ENCODE data around the gene KMT2C. TPM values are rescaled to one million over a fixed set of nuclear protein-coding genes. Genes with fewer than 3 reads are reported as not detected.

The KMT2C gene
- total RNA-seq, 2 experiments from 2014 or later: 47.5 to 105 TPM

DNA sequence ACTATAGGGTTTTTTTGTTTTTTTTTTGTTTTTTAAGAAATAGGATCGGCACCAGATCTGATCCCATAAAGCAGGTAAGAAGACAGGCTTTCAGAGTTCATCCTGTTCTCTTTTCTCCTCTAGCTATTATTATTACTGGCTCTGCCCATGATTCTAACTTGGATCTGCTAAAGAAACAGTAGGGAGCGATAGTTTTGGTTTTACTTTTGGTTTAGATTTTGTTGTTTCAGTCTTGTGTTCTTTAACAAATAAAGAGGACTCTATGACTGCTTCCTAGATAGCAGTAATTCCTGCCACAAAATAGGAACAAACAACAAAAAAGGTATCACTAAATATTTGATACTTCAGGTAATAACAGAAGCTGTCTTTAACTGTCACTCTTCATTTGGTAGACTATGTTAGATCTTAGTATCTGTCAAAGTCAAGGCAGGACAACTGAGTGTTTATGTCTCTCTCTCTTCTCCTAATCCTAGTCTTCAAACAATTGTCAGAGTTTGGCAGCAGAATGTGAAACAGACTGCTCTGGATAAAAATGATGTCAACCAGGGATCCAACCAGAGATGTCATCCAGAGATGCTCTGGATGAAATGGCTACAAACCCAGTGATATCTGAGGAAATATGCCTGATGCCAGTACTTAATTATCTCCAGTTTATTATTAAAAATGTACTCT lies 99.8 kb downstream of the KMT2C start:
- no TSS peak for BruUV-seq (replicated peaks)
- Histone ChIP-seq H2AFZ (ENCODE audit: low read length) (no peak overlapping the region), H4K20me1 (ENCODE audit: insufficient read depth, low read length) (peaks cover 20% of the 10 kb centered on the region), H3K9me3 (ENCODE audit: low read length) (no peaks in the 10 kb centered on the region), H3K4me3 (ENCODE audit: low read depth, low read length, poor library complexity, severe bottlenecking) (peak overlapping the region; percentile 41), H3K4me2 (ENCODE audit: low read length) (peak overlapping the region; percentile 66), H3K27ac (ENCODE audit: low read depth, low read length, poor library complexity, severe bottlenecking) (no peak overlapping the region), H3K4me1 (ENCODE audit: insufficient read depth, low read length, poor library complexity, severe bottlenecking) (peaks cover 72% of the 10 kb centered on the region), H3K9me2 (ENCODE audit: insufficient read depth, low read length) (no peaks in the 10 kb centered on the region), H3K79me2 (ENCODE audit: insufficient read depth, low read depth, low read length) (peaks cover 95% of the 10 kb centered on the region), H3K36me3 (ENCODE audit: insufficient read depth, low read length) (peaks cover 7% of the 10 kb centered on the region)
- intact Hi-C loops (cut with micrococcal nuclease; ENCODE audit: unreplicated experiment): loop anchor here (1.0 to 10.0 kb wide), 3 partner anchors 129 to 371 kb away; partner anchors contain the start of gene XRCC2
- no peak for TF ChIP-seq CTCF (conservative IDR thresholded peaks at IDR 0.05; ENCODE audit: low read length)
- no peak for TF ChIP-seq EZH2phosphoT487 (IDR thresholded peaks at IDR 0.05; ENCODE audit: borderline replicate concordance, low read depth, low read length)
- no peak for DNase-seq (ENCODE audit: low spot score)
- POLR2A ChIA-PET: interaction anchor here (1.3 to 1.5 kb wide), 2 partner anchors 22 to 97 kb away, joined by 4 to 6 read pairs; no protein-coding TSS in a partner anchor
- CTCF ChIA-PET (ENCODE audit: unreplicated experiment): no interaction called here

DNA sequence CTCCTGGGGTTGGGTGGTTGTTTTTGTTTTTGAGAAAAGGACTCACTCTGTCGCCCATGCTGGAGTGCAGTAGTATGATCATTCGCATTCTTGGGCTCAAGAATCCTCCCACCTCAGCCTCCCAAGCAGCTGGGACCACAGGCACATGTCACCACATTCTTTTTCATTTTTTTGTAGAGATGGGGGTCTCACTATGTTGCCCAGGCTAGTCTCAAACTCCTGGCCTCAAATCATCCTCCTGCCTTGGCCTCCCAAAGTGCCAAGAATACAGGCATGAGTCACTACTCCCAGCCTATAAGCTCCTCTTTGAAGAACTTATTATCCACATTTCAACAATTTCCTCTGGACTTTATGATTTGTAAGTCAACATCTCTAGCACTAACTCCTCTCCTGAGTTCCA lies 102.7 kb downstream of the KMT2C start:
- no peak overlapping the region for H3K27ac ChIP-seq (ENCODE audit: low read depth, low read length, poor library complexity, severe bottlenecking)
- CTCF ChIA-PET (ENCODE audit: unreplicated experiment): no interaction called here
- no peak overlapping the region for H3K4me2 ChIP-seq (ENCODE audit: low read length)
- no peaks in the 10 kb centered on the region for H3K9me2 ChIP-seq (ENCODE audit: insufficient read depth, low read length)
- no peaks in the 10 kb centered on the region for H3K9me3 ChIP-seq (ENCODE audit: low read length)
- no TSS peak for BruUV-seq (replicated peaks)
- H3K79me2 ChIP-seq (ENCODE audit: insufficient read depth, low read depth, low read length): peaks cover 71% of the 10 kb centered on the region
- no peak for DNase-seq (ENCODE audit: low spot score)
- no peak overlapping the region for H3K4me3 ChIP-seq (ENCODE audit: low read depth, low read length, poor library complexity, severe bottlenecking)
- POLR2A ChIA-PET: interaction anchor here (0.6 to 1.9 kb wide), 3 partner anchors 8 to 96 kb away, joined by 3 to 5 read pairs (median 4); no protein-coding TSS in a partner anchor
- no peak for TF ChIP-seq EZH2phosphoT487 (IDR thresholded peaks at IDR 0.05; ENCODE audit: borderline replicate concordance, low read depth, low read length)
- no peak for TF ChIP-seq CTCF (conservative IDR thresholded peaks at IDR 0.05; ENCODE audit: low read length)
- H3K36me3 ChIP-seq (ENCODE audit: insufficient read depth, low read length): peaks cover 30% of the 10 kb centered on the region
- intact Hi-C loops (cut with micrococcal nuclease; ENCODE audit: unreplicated experiment): loop anchor here (10.0 kb wide), 1 partner anchor 342 kb away; the partner anchor contains the start of gene XRCC2
- H4K20me1 ChIP-seq (ENCODE audit: insufficient read depth, low read length): peaks cover 20% of the 10 kb centered on the region
- peaks cover 43% of the 10 kb centered on the region for H3K4me1 ChIP-seq (ENCODE audit: insufficient read depth, low read length, poor library complexity, severe bottlenecking)
- H2AFZ ChIP-seq (ENCODE audit: low read length): no peak overlapping the region

DNA sequence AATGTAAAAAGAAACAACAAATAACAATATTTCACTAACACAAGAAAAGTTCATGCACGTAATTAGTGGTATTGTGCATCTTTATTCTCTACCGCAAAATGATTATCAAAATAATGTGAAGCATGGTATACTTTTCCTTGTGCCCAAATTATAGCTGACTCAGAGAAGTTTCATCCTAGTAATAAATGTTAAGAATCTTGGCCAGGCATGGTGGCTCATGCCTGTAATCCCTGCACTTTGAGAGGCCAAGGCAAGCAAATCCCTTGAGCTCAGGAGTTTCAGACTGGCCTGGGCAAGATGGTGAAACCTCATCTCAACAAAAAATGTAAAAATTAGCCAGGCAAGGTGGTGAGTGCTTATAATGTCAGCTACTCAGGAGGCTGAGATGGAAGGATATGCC lies 105.0 kb downstream of the KMT2C start:
- peaks cover 11% of the 10 kb centered on the region for H4K20me1 ChIP-seq (ENCODE audit: insufficient read depth, low read length)
- no peak overlapping the region for H3K27ac ChIP-seq (ENCODE audit: low read depth, low read length, poor library complexity, severe bottlenecking)
- peaks cover 47% of the 10 kb centered on the region for H3K36me3 ChIP-seq (ENCODE audit: insufficient read depth, low read length)
- H2AFZ ChIP-seq (ENCODE audit: low read length): no peak overlapping the region
- no peaks in the 10 kb centered on the region for H3K9me2 ChIP-seq (ENCODE audit: insufficient read depth, low read length)
- peaks cover 54% of the 10 kb centered on the region for H3K79me2 ChIP-seq (ENCODE audit: insufficient read depth, low read depth, low read length)
- ChIA-PET CTCF (ENCODE audit: unreplicated experiment) (no interaction called here), POLR2A (interaction anchor here (1.6 to 5.1 kb wide), 3 partner anchors 10 to 136 kb away, joined by 4 to 19 read pairs (median 7); no protein-coding TSS in a partner anchor)
- TF ChIP-seq CTCF (conservative IDR thresholded peaks at IDR 0.05; ENCODE audit: low read length) (no peak), EZH2phosphoT487 (IDR thresholded peaks at IDR 0.05; ENCODE audit: borderline replicate concordance, low read depth, low read length) (no peak)
- H3K9me3 ChIP-seq (ENCODE audit: low read length): no peaks in the 10 kb centered on the region
- no peak for DNase-seq (ENCODE audit: low spot score)
- intact Hi-C loops (cut with micrococcal nuclease; ENCODE audit: unreplicated experiment): loop anchor here (10.0 kb wide), 1 partner anchor 344 kb away; the partner anchor contains the start of gene XRCC2
- no peak overlapping the region for H3K4me2 ChIP-seq (ENCODE audit: low read length)
- H3K4me3 ChIP-seq (ENCODE audit: low read depth, low read length, poor library complexity, severe bottlenecking): no peak overlapping the region
- BruUV-seq (replicated peaks): no TSS peak
- peaks cover 21% of the 10 kb centered on the region for H3K4me1 ChIP-seq (ENCODE audit: insufficient read depth, low read length, poor library complexity, severe bottlenecking)

Measured in OCI-LY7 (cell line).